Keratinocyte (primary cell): ENCODE results near the gene RBFOX2. TPM values are rescaled to one million over a fixed set of nuclear protein-coding genes. Genes with fewer than 3 reads are reported as not detected.

Source experiments
- DNase-seq: peaks from one replicate; pipeline ENCODE4 v3.0.0-alpha.2; 2011; ENCODE audit warnings: low read depth, missing footprints, low spot score
- FAIRE-seq: peaks from 2 replicates; lab custom pipeline; 2011; peaks lifted over from hg19 to GRCh38; lab: Jason Lieb, UNC
- H2AFZ ChIP-seq: 2 replicates; pipeline ENCODE4 v1.6.0; 2012; ENCODE audit warnings: low read length, control low read depth, inconsistent platforms; ENCODE audit not compliant: control insufficient read depth
- H3K27ac ChIP-seq: 2 replicates; pipeline ENCODE4 v1.5.1; 2011; ENCODE audit warnings: low read length; ENCODE audit not compliant: control insufficient read depth, insufficient read depth
- H3K27me3 ChIP-seq: 3 replicates; pipeline ENCODE4 v1.6.0; 2011; ENCODE audit warnings: low read length; ENCODE audit not compliant: control insufficient read depth, insufficient read depth; ENCODE audit errors: extremely low read depth
- H3K36me3 ChIP-seq, 2 experiments: 2 replicates in 1 of 2; 3 replicates in 1 of 2; pipeline ENCODE4 v1.5.1; 2011; ENCODE audit warnings: low read length in 2 of 2, mild to moderate bottlenecking in 1 of 2; ENCODE audit not compliant: control insufficient read depth in 2 of 2, insufficient read depth in 2 of 2; ENCODE audit errors: extremely low read depth in 1 of 2
- H3K4me1 ChIP-seq: 3 replicates; pipeline ENCODE4 v1.5.1; 2011; ENCODE audit warnings: low read length; ENCODE audit not compliant: control insufficient read depth, insufficient read depth; ENCODE audit errors: extremely low read depth
- H3K4me2 ChIP-seq: 3 replicates; pipeline ENCODE4 v1.6.0; 2011; ENCODE audit warnings: low read depth, low read length; ENCODE audit not compliant: control insufficient read depth, insufficient read depth; ENCODE audit errors: extremely low read depth
- H3K4me3 ChIP-seq, 3 experiments: fragments of 200-600 bp in 1 of 3; sonication (generic) in 1 of 3; 2 replicates in 2 of 3; 3 replicates in 1 of 3; pipeline ENCODE4 v1.5.1; 2011 to 2016; ENCODE audit warnings: low read length in 3 of 3, mild to moderate bottlenecking in 3 of 3, control low read depth in 2 of 3, inconsistent platforms in 1 of 3, low read depth in 1 of 3, mixed read lengths in 1 of 3, mixed run types in 1 of 3, moderate library complexity in 1 of 3; ENCODE audit not compliant: control insufficient read depth in 2 of 3, insufficient read depth in 2 of 3; ENCODE audit errors: extremely low read depth in 1 of 3
- H3K79me2 ChIP-seq: 2 replicates; pipeline ENCODE4 v1.6.0; 2012; ENCODE audit warnings: low read length; ENCODE audit not compliant: control insufficient read depth, insufficient read depth
- H3K9ac ChIP-seq: 3 replicates; pipeline ENCODE4 v1.6.0; 2011; ENCODE audit warnings: low read length; ENCODE audit not compliant: control insufficient read depth, insufficient read depth; ENCODE audit errors: extremely low read depth
- H3K9me1 ChIP-seq: 3 replicates; pipeline ENCODE4 v1.6.0; 2011; ENCODE audit warnings: low read length; ENCODE audit not compliant: control insufficient read depth, insufficient read depth; ENCODE audit errors: extremely low read depth
- H3K9me3 ChIP-seq: 2 replicates; pipeline ENCODE4 v1.5.1; 2012; ENCODE audit warnings: low read depth, low read length; ENCODE audit not compliant: control insufficient read depth
- H4K20me1 ChIP-seq: 3 replicates; pipeline ENCODE4 v1.6.0; 2011; ENCODE audit warnings: low read length; ENCODE audit not compliant: control insufficient read depth, insufficient read depth; ENCODE audit errors: extremely low read depth
- EZH2 ChIP-seq: IDR thresholded peaks from one replicate; pipeline ENCODE4 v1.6.1; 2012; ENCODE audit warnings: inconsistent platforms, mild to moderate bottlenecking, low read length, moderate library complexity
- dilution Hi-C: fragments of 300-500 bp; cut with MboI; formaldehyde crosslinking; loops from one replicate; pipeline ENCODE4 v1.7.0; 2020; ENCODE audit warnings: low sequenced_read_pairs; ENCODE audit not compliant: extremely low pct_ligation_motif_present
- polyA plus RNA-seq, 5 experiments: library from polyadenylated mRNA; depleted of rRNA in 3 of 5; stranded (reverse) in 3 of 5; stranded (forward) in 1 of 5; unstranded in 1 of 5; fragments of >200 nt; gene quantifications; 1 replicate in 1 of 5; 2 replicates in 3 of 5; 3 replicates in 1 of 5; pipeline versions ENCODE4 v1.2.1 to v1.2.3, GENCODE V29; 2011 to 2012; ENCODE audit warnings: missing spikeins in 2 of 5, low read depth in 1 of 5, low replicate concordance in 1 of 5
- TF ChIP-seq, protein P1 (sequence below), 3 experiments: IDR thresholded peaks in 1 of 3; conservative IDR thresholded peaks in 1 of 3; optimal IDR thresholded peaks in 1 of 3; 2 replicates in 2 of 3; 3 replicates in 1 of 3; pipeline versions ENCODE3 to v1.5.1; 2011; ENCODE audit warnings: low read length in 3 of 3, mild to moderate bottlenecking in 3 of 3, moderate library complexity in 2 of 3, control low read depth in 1 of 3, inconsistent platforms in 1 of 3; ENCODE audit not compliant: insufficient read depth in 2 of 3; ENCODE audit errors: extremely low read depth in 1 of 3

The RBFOX2 gene
- polyA plus RNA-seq, 1 donor (not counting 4 experiments of a cell fraction or from before 2014, with no cell fraction given): 118 TPM

DNA sequence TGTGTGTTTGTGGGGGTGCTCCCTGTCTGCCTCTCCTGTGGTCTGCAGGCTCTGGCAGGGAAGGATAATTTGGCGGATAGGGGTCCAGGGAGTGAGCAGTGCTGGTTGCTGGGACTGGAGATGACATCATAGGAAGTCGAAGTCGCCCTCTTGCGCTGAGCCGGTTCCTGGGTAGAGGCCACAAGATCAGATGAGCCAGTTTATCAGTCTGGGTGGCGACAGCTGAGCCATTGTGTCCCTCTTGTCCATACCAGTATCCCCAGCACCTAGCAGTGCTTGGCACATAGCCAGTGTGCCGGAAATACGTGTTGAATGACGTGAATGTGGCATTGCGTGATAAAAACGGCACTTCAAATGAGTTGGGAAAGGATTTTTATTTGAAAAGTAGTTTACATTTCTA lies 301.2 kb downstream of the RBFOX2 start:
- Histone ChIP-seq H3K27ac (no peak overlapping the region), H3K4me1 (peaks cover 7% of the 10 kb centered on the region), H3K9me3 (no peaks in the 10 kb centered on the region), H3K36me3 (no peaks in the 10 kb centered on the region), H3K27me3 (peaks cover 4% of the 10 kb centered on the region), H2AFZ (no peak overlapping the region), H3K4me2 (no peak overlapping the region), H4K20me1 (no peaks in the 10 kb centered on the region), H3K79me2 (no peaks in the 10 kb centered on the region), H3K4me3 (no peak overlapping the region), H3K9me1 (no peaks in the 10 kb centered on the region), H3K9ac (no peak overlapping the region)
- TF ChIP-seq, protein P1, sequence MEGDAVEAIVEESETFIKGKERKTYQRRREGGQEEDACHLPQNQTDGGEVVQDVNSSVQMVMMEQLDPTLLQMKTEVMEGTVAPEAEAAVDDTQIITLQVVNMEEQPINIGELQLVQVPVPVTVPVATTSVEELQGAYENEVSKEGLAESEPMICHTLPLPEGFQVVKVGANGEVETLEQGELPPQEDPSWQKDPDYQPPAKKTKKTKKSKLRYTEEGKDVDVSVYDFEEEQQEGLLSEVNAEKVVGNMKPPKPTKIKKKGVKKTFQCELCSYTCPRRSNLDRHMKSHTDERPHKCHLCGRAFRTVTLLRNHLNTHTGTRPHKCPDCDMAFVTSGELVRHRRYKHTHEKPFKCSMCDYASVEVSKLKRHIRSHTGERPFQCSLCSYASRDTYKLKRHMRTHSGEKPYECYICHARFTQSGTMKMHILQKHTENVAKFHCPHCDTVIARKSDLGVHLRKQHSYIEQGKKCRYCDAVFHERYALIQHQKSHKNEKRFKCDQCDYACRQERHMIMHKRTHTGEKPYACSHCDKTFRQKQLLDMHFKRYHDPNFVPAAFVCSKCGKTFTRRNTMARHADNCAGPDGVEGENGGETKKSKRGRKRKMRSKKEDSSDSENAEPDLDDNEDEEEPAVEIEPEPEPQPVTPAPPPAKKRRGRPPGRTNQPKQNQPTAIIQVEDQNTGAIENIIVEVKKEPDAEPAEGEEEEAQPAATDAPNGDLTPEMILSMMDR (optimal IDR thresholded peaks at IDR 0.05 in 1 of 3, IDR thresholded peaks at IDR 0.05 in 1 of 3, conservative IDR thresholded peaks at IDR 0.05 in 1 of 3; ENCODE audit: extremely low read depth in 1 of 3, insufficient read depth in 2 of 3, low read length in 3 of 3): no peak
- no peak for TF ChIP-seq EZH2
- FAIRE-seq (no peak), DNase-seq (no peak)
- dilution Hi-C loops: no loop called here

DNA sequence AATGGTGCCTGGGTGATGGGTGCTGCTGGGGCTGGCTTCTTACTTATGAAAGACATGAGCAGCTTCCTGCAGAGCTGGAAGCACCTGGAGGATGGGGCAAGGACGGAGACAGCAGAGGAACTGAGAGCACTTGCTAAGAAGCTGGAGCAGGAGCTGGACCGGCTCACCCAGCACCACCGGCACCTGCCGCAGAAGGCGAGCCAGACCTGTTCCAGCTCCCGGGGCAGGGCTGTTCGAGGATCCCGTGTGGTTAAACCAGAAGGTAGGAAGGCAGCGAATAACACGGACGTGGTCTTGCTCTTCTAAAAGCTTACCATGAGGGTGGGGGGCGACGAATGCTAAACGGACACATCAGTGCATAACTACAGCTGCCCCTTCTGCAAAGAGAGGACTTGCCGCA lies 301.7 kb downstream of the RBFOX2 start:
- Histone ChIP-seq H3K9ac (no peak overlapping the region), H3K36me3 (no peaks in the 10 kb centered on the region), H2AFZ (no peak overlapping the region), H3K9me3 (no peaks in the 10 kb centered on the region), H3K27me3 (peaks cover 4% of the 10 kb centered on the region), H3K27ac (no peak overlapping the region), H3K79me2 (no peaks in the 10 kb centered on the region), H4K20me1 (no peaks in the 10 kb centered on the region), H3K4me2 (no peak overlapping the region), H3K4me1 (peaks cover 7% of the 10 kb centered on the region), H3K9me1 (no peaks in the 10 kb centered on the region), H3K4me3 (no peak overlapping the region)
- no peak for TF ChIP-seq EZH2
- TF ChIP-seq, protein P1 (optimal IDR thresholded peaks at IDR 0.05 in 1 of 3, IDR thresholded peaks at IDR 0.05 in 1 of 3, conservative IDR thresholded peaks at IDR 0.05 in 1 of 3; ENCODE audit: extremely low read depth in 1 of 3, insufficient read depth in 2 of 3, low read length in 3 of 3): no peak
- DNase-seq: no peak
- dilution Hi-C loops: no loop called here
- no peak for FAIRE-seq
